Measurements from ENCODE around the gene MPPED2. TPM values are rescaled to one million over a fixed set of nuclear protein-coding genes. Genes with fewer than 3 reads are reported as not detected.

Gene MPPED2
- total and polyA plus RNA-seq, 2 donors (not counting 3 experiments of a cell fraction or from before 2014, with no cell fraction given): not detected

DNA sequence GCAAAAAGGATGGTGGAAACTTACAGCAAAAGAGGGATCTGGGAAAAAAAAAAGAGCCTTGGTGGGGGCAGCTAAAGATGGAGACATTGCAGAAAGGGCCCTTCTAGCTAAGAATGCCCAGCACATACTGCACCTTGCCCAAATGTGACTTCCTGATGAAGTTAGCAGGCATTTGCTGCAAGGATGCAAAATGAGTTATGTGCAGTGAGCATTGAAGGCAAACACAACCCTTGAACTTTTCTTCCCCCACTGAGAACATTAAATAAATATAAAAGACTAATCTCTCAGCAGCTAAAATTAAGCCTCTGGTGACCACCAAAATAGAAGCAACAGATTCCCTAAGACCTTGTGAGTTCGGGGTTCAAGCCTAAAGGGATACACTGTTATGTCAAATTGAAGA is 133.3 kb downstream of the MPPED2 start:
- DNase-seq (ENCODE audit: low read depth, low spot score): no peak
- POLR2A ChIA-PET: no interaction called here
- no peaks in the 10 kb centered on the region for H3K9me1 ChIP-seq (replicated peaks; ENCODE audit: control insufficient read depth, extremely low read depth, insufficient read depth, low read length)
- dilution Hi-C loops (cut with MboI; ENCODE audit: extremely low pct_ligation_motif_present, low sequenced_read_pairs): no loop called here
- no peak overlapping the region for H3K4me3 ChIP-seq (replicated peaks in 1 of 3; ENCODE audit: insufficient read depth in 1 of 3, low read depth in 1 of 3, low read length in 3 of 3)
- H3K27ac ChIP-seq (ENCODE audit: insufficient read depth, low read depth, low read length): no peak overlapping the region
- CTCF ChIA-PET: no interaction called here
- no peak overlapping the region for H3K9ac ChIP-seq (replicated peaks; ENCODE audit: extremely low read depth, insufficient read depth, low read length)
- H3K4me1 ChIP-seq (ENCODE audit: control insufficient read depth, extremely low read depth, insufficient read depth, low read length): no peaks in the 10 kb centered on the region
- H4K20me1 ChIP-seq (replicated peaks; ENCODE audit: control insufficient read depth, extremely low read depth, insufficient read depth, low read length): no peaks in the 10 kb centered on the region
- no peak for FAIRE-seq
- no peak for TF ChIP-seq GATA2 (IDR thresholded peaks at IDR 0.05; ENCODE audit: insufficient read depth, insufficient read length, low read depth, low read length)
- no peak for TF ChIP-seq POLR2AphosphoS5 (IDR thresholded peaks at IDR 0.05; ENCODE audit: insufficient read depth, low read depth, low read length)
- H3K4me2 ChIP-seq (ENCODE audit: insufficient read depth, low read length): no peak overlapping the region
- H3K27me3 ChIP-seq (ENCODE audit: control insufficient read depth in 2 of 2, insufficient read depth in 2 of 2, low read length in 2 of 2): no peaks in the 10 kb centered on the region
- H3K36me3 ChIP-seq (ENCODE audit: control insufficient read depth in 2 of 2, extremely low read depth in 1 of 2, insufficient read depth in 2 of 2, low read length in 2 of 2): no peaks in the 10 kb centered on the region
- H2AFZ ChIP-seq (ENCODE audit: low read depth, low read length): no peak overlapping the region
- no peaks in the 10 kb centered on the region for H3K79me2 ChIP-seq (ENCODE audit: control insufficient read depth, insufficient read depth, low read length)
- no peaks in the 10 kb centered on the region for H3K9me3 ChIP-seq (replicated peaks; ENCODE audit: control insufficient read depth, insufficient read depth, low read length)
- no TSS peak for BruUV-seq (replicated peaks)
- intact Hi-C loops (cut with micrococcal nuclease): no loop called here

DNA sequence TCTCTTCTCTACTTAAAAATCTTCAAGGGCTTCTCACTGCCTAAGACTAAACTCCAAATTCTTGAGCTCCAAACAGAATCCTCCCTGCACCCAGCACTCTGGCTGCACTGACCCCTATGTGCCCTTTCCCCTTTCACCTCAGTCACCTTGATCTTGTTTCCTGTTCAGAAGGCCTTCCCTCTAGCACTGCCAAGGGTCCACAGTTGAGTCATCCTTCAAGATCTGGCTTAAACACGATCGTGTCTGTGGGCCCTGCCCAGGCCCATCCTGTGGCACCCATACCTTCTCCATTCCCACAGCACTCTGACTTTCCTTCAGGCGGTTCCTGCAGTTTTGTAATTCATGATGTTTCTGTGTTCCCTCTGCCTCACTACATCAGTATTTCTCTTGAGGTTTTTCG is 134.0 kb downstream of the MPPED2 start:
- intact Hi-C loops (cut with micrococcal nuclease): no loop called here

More for the DNA sequence above, 134.0 kb downstream of the MPPED2 start:
- no TSS peak for BruUV-seq (replicated peaks)
- Histone ChIP-seq H3K4me1 (ENCODE audit: control insufficient read depth, extremely low read depth, insufficient read depth, low read length) (no peaks in the 10 kb centered on the region), H4K20me1 (replicated peaks; ENCODE audit: control insufficient read depth, extremely low read depth, insufficient read depth, low read length) (no peaks in the 10 kb centered on the region), H3K27me3 (ENCODE audit: control insufficient read depth in 2 of 2, insufficient read depth in 2 of 2, low read length in 2 of 2) (no peaks in the 10 kb centered on the region), H3K27ac (ENCODE audit: insufficient read depth, low read depth, low read length) (no peak overlapping the region), H3K36me3 (ENCODE audit: control insufficient read depth in 2 of 2, extremely low read depth in 1 of 2, insufficient read depth in 2 of 2, low read length in 2 of 2) (no peaks in the 10 kb centered on the region), H3K9me1 (replicated peaks; ENCODE audit: control insufficient read depth, extremely low read depth, insufficient read depth, low read length) (no peaks in the 10 kb centered on the region), H3K9me3 (replicated peaks; ENCODE audit: control insufficient read depth, insufficient read depth, low read length) (no peaks in the 10 kb centered on the region), H3K4me3 (replicated peaks in 1 of 3; ENCODE audit: insufficient read depth in 1 of 3, low read depth in 1 of 3, low read length in 3 of 3) (no peak overlapping the region), H3K4me2 (ENCODE audit: insufficient read depth, low read length) (no peak overlapping the region), H2AFZ (ENCODE audit: low read depth, low read length) (no peak overlapping the region), H3K9ac (replicated peaks; ENCODE audit: extremely low read depth, insufficient read depth, low read length) (no peak overlapping the region), H3K79me2 (ENCODE audit: control insufficient read depth, insufficient read depth, low read length) (no peaks in the 10 kb centered on the region)
- dilution Hi-C loops (cut with MboI; ENCODE audit: extremely low pct_ligation_motif_present, low sequenced_read_pairs): no loop called here
- TF ChIP-seq, protein P1, sequence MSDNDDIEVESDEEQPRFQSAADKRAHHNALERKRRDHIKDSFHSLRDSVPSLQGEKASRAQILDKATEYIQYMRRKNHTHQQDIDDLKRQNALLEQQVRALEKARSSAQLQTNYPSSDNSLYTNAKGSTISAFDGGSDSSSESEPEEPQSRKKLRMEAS (IDR thresholded peaks at IDR 0.05; ENCODE audit: insufficient read depth, insufficient read length): no peak
- no peak for TF ChIP-seq POLR2AphosphoS5 (IDR thresholded peaks at IDR 0.05; ENCODE audit: insufficient read depth, low read depth, low read length)
- ChIA-PET CTCF (no interaction called here), POLR2A (no interaction called here)
- DNase-seq (ENCODE audit: low read depth, low spot score): no peak
- no peak for FAIRE-seq
